Panc1 (cell line): ENCODE results near the gene SPHK2.
"Not testable (repeated sequence)": the region's sequence is repeated elsewhere in the genome, so short reads cannot be mapped to it uniquely, and the experiment has no call there.

Experiments
- POLR2AphosphoS5 ChIP-seq: IDR thresholded peaks from 2 replicates; pipeline ENCODE4 v1.6.1; 2012; ENCODE audit warnings: mild to moderate bottlenecking, low read depth, low read length, moderate library complexity
- TF ChIP-seq, protein P1 (sequence below): fragments of 450-650 bp; IDR thresholded peaks from 2 replicates; pipeline ENCODE4 v1.5.1; 2017; ENCODE audit warnings: mild to moderate bottlenecking

DNA sequence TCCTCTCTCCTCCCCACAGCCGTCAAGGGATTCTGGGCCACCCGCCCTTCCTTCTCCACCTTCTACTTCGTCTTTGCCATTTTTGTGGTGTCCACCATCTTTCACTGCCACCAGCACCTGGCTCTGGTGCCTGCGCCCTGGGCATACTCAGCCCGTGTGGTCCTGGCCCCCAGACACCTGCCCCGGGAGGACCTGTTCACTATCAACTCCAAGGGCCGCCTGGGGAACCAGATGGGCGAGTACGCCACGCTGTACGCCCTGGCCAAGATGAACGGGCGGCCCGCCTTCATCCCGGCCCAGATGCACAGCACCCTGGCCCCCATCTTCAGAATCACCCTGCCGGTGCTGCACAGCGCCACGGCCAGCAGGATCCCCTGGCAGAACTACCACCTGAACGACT is 60.7 kb downstream of the SPHK2 start:
- TF ChIP-seq, protein P1, sequence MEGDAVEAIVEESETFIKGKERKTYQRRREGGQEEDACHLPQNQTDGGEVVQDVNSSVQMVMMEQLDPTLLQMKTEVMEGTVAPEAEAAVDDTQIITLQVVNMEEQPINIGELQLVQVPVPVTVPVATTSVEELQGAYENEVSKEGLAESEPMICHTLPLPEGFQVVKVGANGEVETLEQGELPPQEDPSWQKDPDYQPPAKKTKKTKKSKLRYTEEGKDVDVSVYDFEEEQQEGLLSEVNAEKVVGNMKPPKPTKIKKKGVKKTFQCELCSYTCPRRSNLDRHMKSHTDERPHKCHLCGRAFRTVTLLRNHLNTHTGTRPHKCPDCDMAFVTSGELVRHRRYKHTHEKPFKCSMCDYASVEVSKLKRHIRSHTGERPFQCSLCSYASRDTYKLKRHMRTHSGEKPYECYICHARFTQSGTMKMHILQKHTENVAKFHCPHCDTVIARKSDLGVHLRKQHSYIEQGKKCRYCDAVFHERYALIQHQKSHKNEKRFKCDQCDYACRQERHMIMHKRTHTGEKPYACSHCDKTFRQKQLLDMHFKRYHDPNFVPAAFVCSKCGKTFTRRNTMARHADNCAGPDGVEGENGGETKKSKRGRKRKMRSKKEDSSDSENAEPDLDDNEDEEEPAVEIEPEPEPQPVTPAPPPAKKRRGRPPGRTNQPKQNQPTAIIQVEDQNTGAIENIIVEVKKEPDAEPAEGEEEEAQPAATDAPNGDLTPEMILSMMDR, result not testable (repeated sequence)
- not testable (repeated sequence) for TF ChIP-seq POLR2AphosphoS5
